GM12878 (cell line): ENCODE results near the gene RAB29.

Experiments used
- CHD4 ChIP-seq: fragments of 200-600 bp; sonication (generic); IDR thresholded peaks from 2 replicates; pipeline ENCODE4 v1.6.1; 2016; ENCODE audit warnings: mild to moderate bottlenecking
- IRF4 ChIP-seq: IDR thresholded peaks from 2 replicates; pipeline ENCODE4 v1.6.1; 2011; ENCODE audit warnings: low read depth, low read length
- JUNB ChIP-seq: IDR thresholded peaks from 2 replicates; pipeline ENCODE4 v1.6.1; 2016; ENCODE audit warnings: antibody characterized with exemption, mild to moderate bottlenecking
- MAX ChIP-seq: IDR thresholded peaks from 2 replicates; pipeline ENCODE4 v1.6.1; 2012; ENCODE audit warnings: low read depth, low read length, improper control_type of control experiment
- MYC ChIP-seq: IDR thresholded peaks from 2 replicates; pipeline ENCODE4 v1.6.1; 2011; ENCODE audit warnings: mild to moderate bottlenecking, low read length, moderate library complexity, inconsistent platforms; ENCODE audit not compliant: insufficient read depth, insufficient replicate concordance, insufficient read length, severe bottlenecking
- RCOR1 ChIP-seq: conservative IDR thresholded peaks from 2 replicates; pipeline ENCODE4 v1.6.1; 2012; ENCODE audit warnings: low read depth, low read length, improper control_type of control experiment
- RFX5 ChIP-seq: IDR thresholded peaks from 2 replicates; pipeline ENCODE4 v1.6.1; 2011; ENCODE audit warnings: low read depth, low read length, improper control_type of control experiment
- ZNF274 ChIP-seq: IDR thresholded peaks from one replicate; pipeline ENCODE4 v1.8.0; 2011; ENCODE audit not compliant: insufficient read length, insufficient read depth
- TF ChIP-seq, protein P1 (sequence below), 3 experiments: IDR thresholded peaks in 2 of 3; conservative IDR thresholded peaks in 1 of 3; 2 replicates each; pipeline ENCODE4 v1.5.1; 2011; ENCODE audit warnings: low read depth in 3 of 3, low read length in 3 of 3, mild to moderate bottlenecking in 3 of 3, control low read depth in 2 of 3, moderate library complexity in 2 of 3, inconsistent platforms in 1 of 3, mixed read lengths in 1 of 3; ENCODE audit not compliant: control insufficient read depth in 2 of 3, insufficient read depth in 1 of 3; ENCODE audit errors: extremely low read depth in 1 of 3

DNA sequence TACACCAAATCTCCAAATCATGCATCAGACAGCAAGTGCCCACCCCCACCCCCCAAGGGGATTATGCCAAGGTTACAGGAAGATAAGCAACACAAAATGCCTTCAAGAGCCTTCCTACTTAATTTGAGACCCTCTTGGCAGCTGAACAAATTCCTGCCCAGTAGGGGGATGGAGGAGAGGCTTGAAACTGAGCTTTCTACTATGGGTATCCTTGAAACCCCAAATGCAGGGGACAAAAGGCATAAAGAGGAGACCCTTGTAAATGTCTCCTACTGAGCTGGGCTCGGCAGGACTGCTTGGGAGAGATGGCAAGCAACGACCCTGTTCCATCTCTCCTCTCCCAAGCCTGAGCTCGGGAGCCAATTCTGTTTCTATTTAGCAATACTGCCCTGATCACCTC, 34.2 kb upstream of the RAB29 start:
- TF ChIP-seq, protein P1, sequence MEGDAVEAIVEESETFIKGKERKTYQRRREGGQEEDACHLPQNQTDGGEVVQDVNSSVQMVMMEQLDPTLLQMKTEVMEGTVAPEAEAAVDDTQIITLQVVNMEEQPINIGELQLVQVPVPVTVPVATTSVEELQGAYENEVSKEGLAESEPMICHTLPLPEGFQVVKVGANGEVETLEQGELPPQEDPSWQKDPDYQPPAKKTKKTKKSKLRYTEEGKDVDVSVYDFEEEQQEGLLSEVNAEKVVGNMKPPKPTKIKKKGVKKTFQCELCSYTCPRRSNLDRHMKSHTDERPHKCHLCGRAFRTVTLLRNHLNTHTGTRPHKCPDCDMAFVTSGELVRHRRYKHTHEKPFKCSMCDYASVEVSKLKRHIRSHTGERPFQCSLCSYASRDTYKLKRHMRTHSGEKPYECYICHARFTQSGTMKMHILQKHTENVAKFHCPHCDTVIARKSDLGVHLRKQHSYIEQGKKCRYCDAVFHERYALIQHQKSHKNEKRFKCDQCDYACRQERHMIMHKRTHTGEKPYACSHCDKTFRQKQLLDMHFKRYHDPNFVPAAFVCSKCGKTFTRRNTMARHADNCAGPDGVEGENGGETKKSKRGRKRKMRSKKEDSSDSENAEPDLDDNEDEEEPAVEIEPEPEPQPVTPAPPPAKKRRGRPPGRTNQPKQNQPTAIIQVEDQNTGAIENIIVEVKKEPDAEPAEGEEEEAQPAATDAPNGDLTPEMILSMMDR (IDR thresholded peaks at IDR 0.05 in 2 of 3, conservative IDR thresholded peaks at IDR 0.05 in 1 of 3; ENCODE audit: control insufficient read depth in 2 of 3, extremely low read depth in 1 of 3, insufficient read depth in 1 of 3, low read depth in 3 of 3, low read length in 3 of 3): no peak
- TF ChIP-seq MYC: no peak
- TF ChIP-seq JUNB: no peak
- TF ChIP-seq CHD4: no peak
- TF ChIP-seq RFX5: no peak
- no peak for TF ChIP-seq ZNF274
- TF ChIP-seq IRF4: no peak
- no peak for TF ChIP-seq RCOR1
- TF ChIP-seq MAX: no peak
